ENCODE data around the gene ATP8B3.

ATP8B3 gene

GRCh38 chr19:1786668-1787067, 25.4 kb downstream of the ATP8B3 start:
- no peak overlapping the region for H3K27ac Mint-ChIP-seq
- no peak overlapping the region for H3K4me3 Mint-ChIP-seq
- no peak for DNase-seq
- H3K4me1 Mint-ChIP-seq (ENCODE audit: low read depth), result no peaks in the 10 kb centered on the region
- no peaks in the 10 kb centered on the region for H3K36me3 Mint-ChIP-seq (ENCODE audit: low read depth)
- H3K9me3 Mint-ChIP-seq, result peaks cover 1% of the 10 kb centered on the region
- H3K27me3 Mint-ChIP-seq, result peaks cover 49% of the 10 kb centered on the region

DNA sequence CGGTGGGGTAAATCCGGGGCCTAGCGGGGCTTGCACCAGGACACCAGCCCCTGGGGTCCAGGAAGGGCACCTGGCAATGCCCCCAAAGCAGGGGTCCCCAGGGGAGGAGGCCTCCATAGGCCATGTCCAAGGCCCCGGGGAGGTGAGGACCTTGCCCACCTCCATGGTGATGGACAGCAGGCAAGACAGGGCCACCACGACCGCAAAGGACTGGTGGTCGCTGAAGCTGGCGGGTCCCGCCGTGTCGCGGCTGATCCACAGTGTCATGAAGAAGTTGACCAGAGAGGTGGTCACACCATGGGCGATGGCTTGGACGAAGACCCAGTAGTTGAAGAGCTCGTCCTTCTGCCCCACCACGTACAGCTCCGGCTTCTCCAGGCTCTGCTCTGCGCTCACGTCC, 26.8 kb downstream of the ATP8B3 start:
- Mint-ChIP-seq H3K27me3 (peaks cover 56% of the 10 kb centered on the region), H3K36me3 (ENCODE audit: low read depth) (no peaks in the 10 kb centered on the region)

GRCh38 chr19:1783874-1784273, 28.2 kb downstream of the ATP8B3 start:
- DNase-seq, result no peak
- Mint-ChIP-seq H3K36me3 (ENCODE audit: low read depth) (no peaks in the 10 kb centered on the region), H3K27ac (no peak overlapping the region)

More for the DNA sequence above, 26.8 kb downstream of the ATP8B3 start:
- peaks cover 2% of the 10 kb centered on the region for H3K9me3 Mint-ChIP-seq
- no peak overlapping the region for H3K4me3 Mint-ChIP-seq
- no peak for DNase-seq
- H3K4me1 Mint-ChIP-seq (ENCODE audit: low read depth), result no peaks in the 10 kb centered on the region
- no peak overlapping the region for H3K27ac Mint-ChIP-seq

DNA sequence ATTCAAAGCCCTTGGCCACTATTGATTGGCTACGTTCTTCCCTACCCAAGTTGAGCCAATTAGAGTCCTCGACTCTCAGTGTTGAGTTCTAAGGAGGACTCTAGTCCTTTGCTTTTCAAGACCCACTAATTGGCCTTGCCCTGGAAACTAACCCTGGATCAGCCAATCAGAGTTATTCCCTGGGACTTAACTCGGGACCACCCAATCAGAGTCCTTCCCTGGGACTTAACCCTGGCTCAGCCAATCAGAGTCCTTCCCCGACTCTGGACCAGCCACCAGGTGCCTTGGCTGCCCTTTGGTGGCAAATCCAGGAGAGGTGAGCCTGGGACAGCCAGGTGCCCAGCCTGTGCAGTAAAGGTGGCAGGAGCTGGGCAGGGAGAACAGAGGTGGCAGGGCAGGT, 28.7 kb downstream of the ATP8B3 start:
- no peaks in the 10 kb centered on the region for H3K4me1 Mint-ChIP-seq (ENCODE audit: low read depth)
- H3K27me3 Mint-ChIP-seq, result peaks cover 69% of the 10 kb centered on the region
- no peak for DNase-seq
- H3K9me3 Mint-ChIP-seq, result peaks cover 2% of the 10 kb centered on the region
- H3K27ac Mint-ChIP-seq, result no peak overlapping the region
- no peaks in the 10 kb centered on the region for H3K36me3 Mint-ChIP-seq (ENCODE audit: low read depth)
- H3K4me3 Mint-ChIP-seq, result no peak overlapping the region

More at GRCh38 chr19:1783874-1784273, 28.2 kb downstream of the ATP8B3 start:
- Mint-ChIP-seq H3K27me3 (peaks cover 68% of the 10 kb centered on the region), H3K4me1 (ENCODE audit: low read depth) (no peaks in the 10 kb centered on the region), H3K9me3 (peaks cover 2% of the 10 kb centered on the region), H3K4me3 (no peak overlapping the region)

DNA sequence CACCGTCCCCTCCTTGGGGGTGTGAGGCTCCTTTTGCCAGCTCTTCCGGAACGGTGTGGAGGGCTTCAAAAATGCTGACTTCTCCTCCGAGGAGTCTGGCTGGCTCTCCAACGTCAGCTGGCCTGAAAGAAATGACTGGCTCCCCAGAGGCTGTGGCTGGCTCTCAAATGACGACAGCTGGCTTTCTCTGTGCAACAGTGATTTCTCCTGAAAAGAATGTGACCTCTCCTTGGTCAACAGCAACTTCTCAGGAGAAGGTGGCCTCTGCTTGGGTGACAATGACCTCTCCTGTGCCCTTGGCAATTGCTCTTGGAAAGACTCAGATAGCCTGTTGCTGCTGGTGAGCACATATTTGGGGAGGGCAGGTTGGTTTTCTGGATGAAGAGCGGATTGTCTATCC, 29.6 kb downstream of the ATP8B3 start:
- H3K9me3 Mint-ChIP-seq, result peaks cover 2% of the 10 kb centered on the region
- no peaks in the 10 kb centered on the region for H3K4me1 Mint-ChIP-seq (ENCODE audit: low read depth)
- peaks cover 71% of the 10 kb centered on the region for H3K27me3 Mint-ChIP-seq
- no peaks in the 10 kb centered on the region for H3K36me3 Mint-ChIP-seq (ENCODE audit: low read depth)
- no peak overlapping the region for H3K4me3 Mint-ChIP-seq
- no peak overlapping the region for H3K27ac Mint-ChIP-seq
- no peak for DNase-seq

DNA sequence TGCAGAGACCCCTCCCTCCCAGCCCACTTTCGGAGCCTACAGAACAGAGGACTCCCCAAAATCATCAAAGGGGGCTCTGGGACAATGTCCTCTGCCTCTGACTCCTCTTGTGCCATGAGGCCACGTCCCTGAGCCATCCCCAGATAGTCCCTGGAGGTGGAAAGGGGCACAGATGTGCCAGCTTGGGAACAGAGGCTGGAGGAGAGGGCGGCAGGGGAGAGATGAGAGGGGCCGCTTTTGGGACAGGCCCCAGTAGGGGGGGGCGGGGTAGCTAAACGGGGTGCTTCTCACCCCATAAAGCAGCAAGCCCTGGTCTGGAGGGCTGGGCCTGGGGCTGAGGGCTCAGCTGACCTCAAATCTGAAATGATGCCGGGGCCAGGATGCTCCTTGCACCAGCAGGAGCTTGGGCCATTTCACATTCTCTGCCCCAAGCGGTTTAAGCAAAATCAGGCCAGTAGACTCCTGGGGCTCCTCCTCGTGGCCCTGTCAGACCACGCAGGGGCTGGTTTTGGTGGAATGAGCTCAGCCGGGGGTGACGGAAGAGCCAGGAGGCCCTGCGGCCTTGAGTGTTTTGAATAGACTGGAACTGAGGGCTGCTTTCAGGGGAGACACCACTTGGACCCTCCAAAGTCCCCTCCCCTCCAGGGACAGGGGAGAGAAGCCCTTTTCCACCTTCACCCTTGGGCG, 31.7 kb downstream of the ATP8B3 start:
- Mint-ChIP-seq H3K4me1 (ENCODE audit: low read depth) (no peaks in the 10 kb centered on the region), H3K27me3 (peaks cover 79% of the 10 kb centered on the region), H3K9me3 (peaks cover 2% of the 10 kb centered on the region), H3K36me3 (ENCODE audit: low read depth) (no peaks in the 10 kb centered on the region), H3K27ac (no peak overlapping the region), H3K4me3 (no peak overlapping the region)
- no peak for DNase-seq

DNA sequence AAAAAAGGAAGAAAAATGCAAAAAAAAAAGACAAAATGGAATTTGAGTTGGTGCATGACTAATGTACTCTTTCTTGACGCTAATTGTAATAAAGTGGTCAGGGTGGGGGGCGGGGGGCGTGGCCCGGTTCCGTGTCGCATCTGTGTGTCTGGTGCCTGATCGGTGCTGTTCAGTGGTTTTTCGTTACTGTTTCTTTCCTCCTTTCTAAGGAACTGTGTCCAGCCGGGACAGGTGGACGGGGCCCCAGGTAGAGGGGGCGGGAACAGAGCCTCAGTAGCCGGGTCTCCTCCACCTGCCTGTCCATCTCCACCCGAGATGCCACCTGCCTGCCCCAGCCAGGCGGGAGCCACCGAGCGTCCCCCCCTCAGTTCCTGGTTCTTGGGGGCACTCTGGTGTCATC, 32.5 kb downstream of the ATP8B3 start:
- Mint-ChIP-seq H3K27me3 (peaks cover 81% of the 10 kb centered on the region), H3K27ac (no peak overlapping the region), H3K36me3 (ENCODE audit: low read depth) (no peaks in the 10 kb centered on the region), H3K9me3 (peaks cover 2% of the 10 kb centered on the region), H3K4me1 (ENCODE audit: low read depth) (no peaks in the 10 kb centered on the region), H3K4me3 (no peak overlapping the region)
- DNase-seq, result no peak

GRCh38 chr19:1777149-1777548, 34.9 kb downstream of the ATP8B3 start:
- Mint-ChIP-seq H3K27ac (no peak overlapping the region), H3K27me3 (peaks cover 83% of the 10 kb centered on the region), H3K9me3 (peaks cover 2% of the 10 kb centered on the region), H3K4me1 (ENCODE audit: low read depth) (no peaks in the 10 kb centered on the region), H3K4me3 (no peak overlapping the region), H3K36me3 (ENCODE audit: low read depth) (no peaks in the 10 kb centered on the region)
- DNase-seq, result no peak

DNA sequence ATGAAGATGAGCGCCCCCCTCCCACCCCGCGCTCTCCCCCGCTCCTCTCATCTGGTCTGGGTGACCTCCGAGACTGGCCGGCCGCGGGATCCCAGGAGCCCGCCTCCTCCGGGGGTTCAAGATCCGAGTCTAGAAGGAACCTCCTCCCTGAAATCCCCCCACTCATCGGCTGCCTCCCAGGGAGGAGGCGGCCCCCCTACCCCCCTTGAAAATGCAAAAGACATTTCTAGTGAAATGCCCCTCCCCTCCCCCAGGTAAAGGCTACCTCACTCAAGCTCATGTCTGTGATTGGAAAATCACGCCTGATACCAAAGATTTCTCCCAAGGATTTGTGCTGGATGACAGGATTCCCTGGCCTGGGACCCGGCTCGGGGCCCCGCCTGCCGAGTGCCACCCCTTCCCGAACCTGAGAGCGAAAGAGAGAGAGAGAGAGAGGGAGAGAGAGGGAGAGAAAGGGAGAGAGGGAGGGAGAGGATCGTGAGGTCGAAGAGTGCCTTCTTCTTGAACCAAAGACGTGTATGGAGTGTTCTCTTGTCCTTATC, 35.4 kb downstream of the ATP8B3 start:
- no peak overlapping the region for H3K4me3 Mint-ChIP-seq
- H3K9me3 Mint-ChIP-seq, result peaks cover under 1% of the 10 kb centered on the region
- H3K27me3 Mint-ChIP-seq, result peaks cover 79% of the 10 kb centered on the region
- no peaks in the 10 kb centered on the region for H3K4me1 Mint-ChIP-seq (ENCODE audit: low read depth)
- no peak for DNase-seq
- no peak overlapping the region for H3K27ac Mint-ChIP-seq
- no peaks in the 10 kb centered on the region for H3K36me3 Mint-ChIP-seq (ENCODE audit: low read depth)

GRCh38 chr19:1775951-1776605, 36.0 kb downstream of the ATP8B3 start:
- Mint-ChIP-seq H3K4me1 (ENCODE audit: low read depth) (no peaks in the 10 kb centered on the region), H3K4me3 (no peak overlapping the region), H3K9me3 (peaks cover 5% of the 10 kb centered on the region), H3K27me3 (peaks cover 81% of the 10 kb centered on the region), H3K36me3 (ENCODE audit: low read depth) (no peaks in the 10 kb centered on the region), H3K27ac (no peak overlapping the region)
- no peak for DNase-seq

- DNase-seq, result no peak
- Mint-ChIP-seq H3K4me1 (ENCODE audit: low read depth) (no peaks in the 10 kb centered on the region), H3K36me3 (ENCODE audit: low read depth) (no peaks in the 10 kb centered on the region), H3K9me3 (peaks cover 13% of the 10 kb centered on the region), H3K27me3 (peaks cover 81% of the 10 kb centered on the region), H3K27ac (no peak overlapping the region), H3K4me3 (no peak overlapping the region)
Observed at GRCh38 chr19:1774989-1775772, 36.9 kb downstream of the ATP8B3 start.

DNA sequence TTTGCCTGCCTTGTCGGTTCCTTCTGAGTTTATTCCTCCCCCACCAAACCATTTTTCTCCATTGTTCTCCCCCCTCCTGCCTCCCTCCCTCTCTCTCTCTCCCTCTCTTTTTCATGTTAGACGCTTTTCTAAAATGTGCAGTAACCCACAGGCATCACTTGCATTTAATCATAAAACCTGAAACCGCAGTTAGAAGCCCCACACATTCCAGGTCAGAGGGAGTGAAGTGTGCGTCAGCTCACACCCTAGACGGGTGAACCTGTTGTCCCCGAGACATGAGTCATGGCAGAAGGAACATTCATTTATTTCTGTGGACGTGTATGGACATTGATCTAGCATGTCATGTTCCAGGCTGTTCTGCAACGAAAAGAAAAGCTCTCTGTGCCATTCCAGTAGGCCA, 38.9 kb downstream of the ATP8B3 start:
- no peak overlapping the region for H3K27ac Mint-ChIP-seq
- H3K9me3 Mint-ChIP-seq, result peaks cover 13% of the 10 kb centered on the region
- no peaks in the 10 kb centered on the region for H3K4me1 Mint-ChIP-seq (ENCODE audit: low read depth)
- no peaks in the 10 kb centered on the region for H3K36me3 Mint-ChIP-seq (ENCODE audit: low read depth)
- no peak overlapping the region for H3K4me3 Mint-ChIP-seq
- no peak for DNase-seq
- peaks cover 81% of the 10 kb centered on the region for H3K27me3 Mint-ChIP-seq

DNA sequence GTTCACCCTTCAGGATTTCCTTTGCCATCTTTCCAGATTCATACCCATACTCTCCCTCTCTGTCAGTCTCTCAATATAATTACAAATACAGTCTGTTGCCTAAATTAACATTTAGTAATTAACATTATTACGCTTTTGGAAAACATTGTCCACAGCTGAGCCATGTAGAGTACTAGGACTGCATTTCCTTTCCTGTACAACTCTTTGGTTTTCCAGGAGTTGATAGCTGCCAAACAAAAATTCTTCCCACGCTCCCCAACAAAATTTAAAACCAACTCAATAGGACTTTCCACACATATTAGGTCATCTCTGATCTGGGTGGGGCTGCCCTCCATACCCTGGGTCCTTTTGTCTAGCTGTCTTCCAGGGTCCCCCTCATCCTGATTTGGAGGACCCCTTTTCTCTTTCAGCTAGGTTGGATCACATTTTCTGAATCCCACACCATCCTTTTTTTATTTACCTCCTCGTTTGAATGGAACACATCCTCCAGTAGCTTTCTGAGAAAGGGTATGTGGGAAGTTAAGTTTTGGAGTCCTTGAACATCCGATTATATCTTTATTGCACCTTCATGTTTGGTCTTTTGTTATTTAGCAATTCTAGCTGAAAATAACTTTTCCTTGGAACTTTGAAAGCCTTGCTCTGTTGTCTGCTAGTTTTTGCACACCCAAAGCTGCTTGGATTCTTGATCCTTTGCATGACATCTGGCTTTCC, 41.1 kb downstream of the ATP8B3 start:
- Mint-ChIP-seq H3K27me3 (peaks cover 85% of the 10 kb centered on the region), H3K4me1 (ENCODE audit: low read depth) (peaks cover 2% of the 10 kb centered on the region), H3K27ac (no peak overlapping the region), H3K36me3 (ENCODE audit: low read depth) (no peaks in the 10 kb centered on the region), H3K9me3 (peaks cover 13% of the 10 kb centered on the region), H3K4me3 (no peak overlapping the region)
- no peak for DNase-seq

DNA sequence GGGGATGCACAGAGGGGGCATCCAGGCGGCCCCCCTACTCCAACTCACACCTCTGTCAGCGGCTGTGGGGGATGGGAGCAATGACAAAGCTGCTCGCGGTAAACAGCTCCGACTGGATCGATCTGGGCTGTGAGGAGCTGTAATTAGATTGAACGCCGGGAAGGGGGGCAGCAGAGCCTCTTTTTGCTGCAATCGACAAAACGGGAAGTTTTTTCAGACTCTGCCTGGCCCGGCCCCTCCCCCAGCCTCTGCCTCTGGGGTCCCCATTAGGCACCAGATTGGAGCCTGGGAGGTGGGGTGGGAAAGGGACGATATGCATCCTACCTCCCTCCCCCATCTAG, 42.5 kb downstream of the ATP8B3 start:
- peaks cover 88% of the 10 kb centered on the region for H3K27me3 Mint-ChIP-seq
- DNase-seq, result no peak
- no peak overlapping the region for H3K4me3 Mint-ChIP-seq
- H3K27ac Mint-ChIP-seq, result no peak overlapping the region
- peaks cover 13% of the 10 kb centered on the region for H3K9me3 Mint-ChIP-seq
- H3K36me3 Mint-ChIP-seq (ENCODE audit: low read depth), result no peaks in the 10 kb centered on the region
- H3K4me1 Mint-ChIP-seq (ENCODE audit: low read depth), result peaks cover 2% of the 10 kb centered on the region
